ENCODE data around the gene DRAXIN. TPM values are rescaled to one million over a fixed set of nuclear protein-coding genes. Genes with fewer than 3 reads are reported as not detected.

DRAXIN gene
- total and polyA plus RNA-seq, 11 donors = 0.03 to 0.29 (median 0.10) TPM; not detected in 4

GRCh38 chr1:11736746-11737639 is 45.5 kb downstream of the DRAXIN start:
- H3K4me1 ChIP-seq = peaks cover 5 to 76% (median 21%) of the 10 kb centered on the region in 12 donors
- DNase-seq (peak in 4 of 5 donors; percentile 34 to 80 (median 56)), ATAC-seq (peak; percentile 10 to 68 (median 51))
- H3K27ac ChIP-seq = peak overlapping the region; percentile 39 to 96 (median 84)
- H3K27me3 ChIP-seq = no peaks in the 10 kb centered on the region
- H3K4me3 ChIP-seq = peak overlapping the region; percentile 67 to 98 (median 84)
- no peaks in the 10 kb centered on the region for H3K36me3 ChIP-seq
- WGBS, 4 donors = 15 to 39% (median 17%) methylated on average over 7 to 15 of the region's 15 CpGs
- H3K9me3 ChIP-seq = no peaks in the 10 kb centered on the region
- TF ChIP-seq POLR2A (IDR thresholded peaks at IDR 0.05) (no peak), CTCF (IDR thresholded peaks at IDR 0.05) (no peak)
- intact Hi-C loops (cut with DNase I) = loop anchor here in 9 of 10 donors (5.0 to 10.0 kb wide), 5 partner anchors 45 to 70 kb away; partner anchors contain the start of genes CLCN6 (in 5 of the 9) and MTHFR (in 5 of the 9)

- no peaks in the 10 kb centered on the region for H3K27me3 ChIP-seq
- intact Hi-C loops (cut with DNase I) = loop anchor here in 9 of 10 donors (5.0 to 10.0 kb wide), 5 partner anchors 44 to 69 kb away; partner anchors contain the start of genes CLCN6 (in 5 of the 9) and MTHFR (in 5 of the 9)
- H3K27ac ChIP-seq = peak overlapping the region in 2 of 12 donors; percentile 82 to 96
- H3K4me3 ChIP-seq = no peak overlapping the region
- H3K9me3 ChIP-seq = no peaks in the 10 kb centered on the region
- H3K4me1 ChIP-seq = peaks cover 5 to 68% (median 18%) of the 10 kb centered on the region in 12 donors
- ATAC-seq (no peak), DNase-seq (no peak)
- 69 to 86% (median 83%) methylated on average over 2 of the region's 2 CpGs for WGBS, 4 donors
- no peaks in the 10 kb centered on the region for H3K36me3 ChIP-seq
- no peak for TF ChIP-seq CTCF (IDR thresholded peaks at IDR 0.05)
These were observed 46.6 kb downstream of the DRAXIN start for GRCh38 chr1:11738096-11738495.

- H3K27ac ChIP-seq = peak overlapping the region in 1 of 12 donors; percentile 96
- WGBS, 4 donors = 84 to 87% (median 85%) methylated on average over 5 to 6 of the region's 6 CpGs
These were observed 47.3 kb downstream of the DRAXIN start for GRCh38 chr1:11738783-11739182.

More at GRCh38 chr1:11738783-11739182, 47.3 kb downstream of the DRAXIN start:
- DNase-seq (no peak), ATAC-seq (no peak)
- TF ChIP-seq CTCF (IDR thresholded peaks at IDR 0.05) (no peak), POLR2A (IDR thresholded peaks at IDR 0.05) (no peak)
- Histone ChIP-seq H3K27me3 (no peaks in the 10 kb centered on the region), H3K36me3 (no peaks in the 10 kb centered on the region), H3K4me3 (no peak overlapping the region), H3K9me3 (no peaks in the 10 kb centered on the region), H3K4me1 (peaks cover 5 to 64% (median 18%) of the 10 kb centered on the region in 12 donors)
- intact Hi-C loops (cut with DNase I) = loop anchor here in 9 of 10 donors (5.0 to 10.0 kb wide), 5 partner anchors 44 to 69 kb away; partner anchors contain the start of genes CLCN6 (in 5 of the 9) and MTHFR (in 5 of the 9)

All from heart left ventricle (tissue), 16 donors.